Esophagus squamous epithelium (tissue), 4 donors: Measurements from ENCODE around the gene TIMM44.
A peak's percentile ranks its signal among the peaks of the same experiment; 100 is the strongest.

Source experiments
- CTCF ChIP-seq, 6 experiments: fragments of 450-650 bp in 4 of 6; fragments of 200-600 bp in 2 of 6; sonication (generic) in 2 of 6; IDR thresholded peaks; one replicate each; pipeline ENCODE4 v1.5.1; 2016 to 2019; ENCODE audit warnings: antibody characterized with exemption in 6 of 6, mild to moderate bottlenecking in 4 of 6, moderate library complexity in 4 of 6
- POLR2A ChIP-seq, 4 donors: fragments of 450-650 bp; IDR thresholded peaks; one replicate each; pipeline ENCODE4 v1.6.1; 2017; ENCODE audit warnings: antibody characterized with exemption in 4 of 4, mild to moderate bottlenecking in 4 of 4, moderate library complexity in 3 of 4

GRCh38 chr19:7979011-7979410 is 35.5 kb upstream of the TIMM44 start:
- peak in 2 of 6 experiments; percentile 10 to 34 for TF ChIP-seq CTCF (IDR thresholded peaks at IDR 0.05)
- no peak for TF ChIP-seq POLR2A (IDR thresholded peaks at IDR 0.05)
